GM23338 (cell line): ENCODE measurements around the gene ABCA7. TPM values are rescaled to one million over a fixed set of nuclear protein-coding genes. Genes with fewer than 3 reads are reported as not detected.

Source experiments
- ATAC-seq: fragments of 200-7000 bp; cut with Tn5 transposase; 3 replicates; pipeline ENCODE4 v1.9.1; 2020
- DNase-seq: peaks from one replicate; pipeline ENCODE4 v3.0.0-alpha.2; 2015; ENCODE audit warnings: low spot score
- H2AFZ ChIP-seq: fragments of 200-600 bp; sonication (generic); 2 replicates; pipeline ENCODE4 v1.8.0; 2016; ENCODE audit warnings: antibody characterized with exemption, mild to moderate bottlenecking, moderate library complexity
- H3F3A ChIP-seq: fragments of 200-600 bp; sonication (generic); replicated peaks from 2 replicates; pipeline ENCODE4 v1.8.0; 2017; ENCODE audit warnings: antibody characterized with exemption, mixed run types, low read depth
- H3K27ac ChIP-seq: fragments of 200-600 bp; sonication (generic); 2 replicates; pipeline ENCODE4 v1.6.1; 2016; ENCODE audit warnings: low read depth
- H3K27me3 ChIP-seq: fragments of 200-600 bp; sonication (generic); 2 replicates; pipeline ENCODE4 v1.8.0; 2016; ENCODE audit warnings: mild to moderate bottlenecking, mixed run types, moderate library complexity; ENCODE audit not compliant: insufficient read depth
- H3K36me3 ChIP-seq: fragments of 200-600 bp; sonication (generic); 2 replicates; pipeline ENCODE4 v1.8.0; 2016; ENCODE audit warnings: mild to moderate bottlenecking; ENCODE audit not compliant: insufficient read depth
- H3K4me1 ChIP-seq: fragments of 200-600 bp; sonication (generic); 2 replicates; pipeline ENCODE4 v1.8.0; 2016; ENCODE audit warnings: mild to moderate bottlenecking, moderate library complexity; ENCODE audit not compliant: insufficient read depth
- H3K4me2 ChIP-seq: fragments of 200-600 bp; sonication (generic); 2 replicates; pipeline ENCODE4 v1.7.1; 2017; ENCODE audit warnings: mixed run types
- H3K4me3 ChIP-seq: fragments of 200-600 bp; sonication (generic); 2 replicates; pipeline ENCODE4 v1.6.1; 2016; ENCODE audit warnings: mixed run types
- H3K79me2 ChIP-seq: fragments of 200-600 bp; sonication (generic); replicated peaks from 2 replicates; pipeline ENCODE4 v1.8.0; 2017; ENCODE audit warnings: mild to moderate bottlenecking; ENCODE audit not compliant: insufficient read depth
- H3K9me2 ChIP-seq: fragments of 200-600 bp; sonication (generic); 2 replicates; pipeline ENCODE4 v1.8.0; 2017; ENCODE audit not compliant: insufficient read depth
- H4K20me1 ChIP-seq: fragments of 200-600 bp; sonication (generic); replicated peaks from 2 replicates; pipeline ENCODE4 v1.8.0; 2017; ENCODE audit warnings: mild to moderate bottlenecking; ENCODE audit not compliant: insufficient read depth
- H3K27ac Mint-ChIP-seq: 2 replicates; pipeline ENCODE4 v1.8.0; 2020; ENCODE audit warnings: inconsistent platforms, mild to moderate bottlenecking, moderate library complexity, mixed read lengths
- H3K27me3 Mint-ChIP-seq: 3 replicates; pipeline ENCODE4 v1.8.0; 2022; ENCODE audit warnings: low read depth, mild to moderate bottlenecking, moderate library complexity, mixed read lengths, inconsistent platforms; ENCODE audit not compliant: insufficient read depth, poor library complexity
- H3K36me3 Mint-ChIP-seq: 3 replicates; pipeline ENCODE4 v1.8.0; 2021; ENCODE audit warnings: low read depth, mild to moderate bottlenecking, inconsistent platforms, moderate library complexity, mixed read lengths
- H3K4me1 Mint-ChIP-seq: 3 replicates; pipeline ENCODE4 v1.8.0; 2020; ENCODE audit warnings: mild to moderate bottlenecking, inconsistent platforms, mixed read lengths
- H3K4me3 Mint-ChIP-seq: 3 replicates; pipeline ENCODE4 v1.8.0; 2021; ENCODE audit warnings: moderate library complexity, mild to moderate bottlenecking, inconsistent platforms, mixed read lengths
- H3K9me3 Mint-ChIP-seq: 3 replicates; pipeline ENCODE4 v1.8.0; 2020; ENCODE audit warnings: moderate library complexity, mild to moderate bottlenecking, inconsistent platforms, mixed read lengths
- CREB1 ChIP-seq: fragments of 250-450 bp; sonication (Bioruptor Pico); IDR thresholded peaks from 2 replicates; pipeline ENCODE4 v1.5.0; 2020; ENCODE audit warnings: low read depth, mild to moderate bottlenecking, moderate library complexity
- CTCF ChIP-seq, 2 experiments: fragments of 200-600 bp in 1 of 2; sonication (generic) in 1 of 2; conservative IDR thresholded peaks; 2 replicates each; pipeline versions ENCODE4 v1.5.1 to v1.6.1; 2016 to 2017; ENCODE audit warnings: antibody characterized with exemption in 2 of 2, low read depth in 2 of 2, mild to moderate bottlenecking in 2 of 2, moderate library complexity in 1 of 2
- ETS1 ChIP-seq: IDR thresholded peaks from 2 replicates; pipeline ENCODE4 v1.6.1; 2016; ENCODE audit warnings: antibody characterized with exemption
- EZH2 ChIP-seq: fragments of 200-600 bp; sonication (generic); IDR thresholded peaks from one replicate; pipeline ENCODE4 v1.8.0; 2017; ENCODE audit warnings: antibody characterized with exemption, mild to moderate bottlenecking, low read depth; ENCODE audit not compliant: unreplicated experiment
- EZH2phosphoT487 ChIP-seq: fragments of 200-600 bp; sonication (generic); IDR thresholded peaks from one replicate; pipeline ENCODE4 v1.8.1; 2018; ENCODE audit warnings: antibody characterized with exemption; ENCODE audit not compliant: unreplicated experiment
- JUNB ChIP-seq: IDR thresholded peaks from one replicate; pipeline ENCODE4 v1.6.1; 2016; ENCODE audit warnings: antibody characterized with exemption; ENCODE audit not compliant: unreplicated experiment
- NANOG ChIP-seq: IDR thresholded peaks from 2 replicates; pipeline ENCODE4 v1.6.1; 2016; ENCODE audit warnings: antibody characterized with exemption, borderline replicate concordance
- POLR2AphosphoS5 ChIP-seq: IDR thresholded peaks from 2 replicates; pipeline ENCODE4 v1.6.1; 2016; ENCODE audit warnings: antibody characterized with exemption, low read depth
- REST ChIP-seq: IDR thresholded peaks from one replicate; pipeline ENCODE4 v1.6.1; 2018; ENCODE audit warnings: antibody characterized with exemption; ENCODE audit not compliant: unreplicated experiment
- STAT1 ChIP-seq: IDR thresholded peaks from one replicate; pipeline ENCODE4 v1.6.1; 2016; ENCODE audit warnings: antibody characterized with exemption; ENCODE audit not compliant: unreplicated experiment
- ZNF114 ChIP-seq: fragments of 250-450 bp; sonication (Bioruptor Pico); IDR thresholded peaks from 2 replicates; pipeline ENCODE4 v1.5.0; 2020; ENCODE audit warnings: mild to moderate bottlenecking, moderate library complexity
- ZNF331 ChIP-seq: fragments of 250-450 bp; sonication (Bioruptor Pico); IDR thresholded peaks from 2 replicates; pipeline ENCODE4 v1.5.0; 2020; ENCODE audit warnings: low read depth, mild to moderate bottlenecking, moderate library complexity
- ZNF462 ChIP-seq: fragments of 250-450 bp; sonication (Bioruptor Pico); IDR thresholded peaks from 2 replicates; pipeline ENCODE4 v1.5.0; 2020; ENCODE audit warnings: mild to moderate bottlenecking, moderate library complexity
- polyA plus RNA-seq: library from polyadenylated mRNA; unstranded; fragments of >200 nt; fragmentation: Nextera tagmentation; extraction: Ambion mirVana; gene quantifications from 2 replicates; pipeline ENCODE4 v1.2.1, GENCODE V29; 2016
- total RNA-seq: library from RNA; depleted of rRNA; stranded (reverse); fragments of >200 nt; shearing (Covaris generic); gene quantifications from 2 replicates; pipeline ENCODE4 v1.2.3, GENCODE V29; 2014

ABCA7 gene
- total and polyA plus RNA-seq, 2 experiments from 2014 or later: 22.2 to 27.4 TPM

GRCh38 chr19:1102407-1103131 lies 62.7 kb downstream of the ABCA7 start:
- Histone ChIP-seq H3K4me1 (peaks cover 11% of the 10 kb centered on the region), H3K79me2 (no peaks in the 10 kb centered on the region), H3K36me3 (0 out of 2 replicates have a peak, but pooled peaks cover 3% of the 10 kb centered on the region), H3K9me2 (no peaks in the 10 kb centered on the region), H3K4me2 (0 out of 2 replicates have a peak overlapping the region, but pooled peaks have one; percentile 27), H3K4me3 (no peak overlapping the region), H2AFZ (no peak overlapping the region), H3K27me3 (no peaks in the 10 kb centered on the region), H4K20me1 (no peaks in the 10 kb centered on the region; the same call in 1 of the 2 replicates), H3F3A (peaks cover 25% of the 10 kb centered on the region), H3K27ac (peak overlapping the region; percentile 89)
- Mint-ChIP-seq H3K27me3 (peaks cover 21% of the 10 kb centered on the region), H3K36me3 (peaks cover 12% of the 10 kb centered on the region), H3K9me3 (no peaks in the 10 kb centered on the region), H3K4me3 (no peak overlapping the region; the same call in 2 of the 3 replicates), H3K4me1 (peaks cover 23% of the 10 kb centered on the region; the same call in 2 of the 3 replicates), H3K27ac (no peak overlapping the region)
- TF ChIP-seq NANOG: no peak
- TF ChIP-seq POLR2AphosphoS5: no peak
- no peak for TF ChIP-seq ZNF331 (CRISPR knock-in tag)
- TF ChIP-seq JUNB: no peak
- no peak for TF ChIP-seq REST
- no peak for TF ChIP-seq ZNF462
- no peak for TF ChIP-seq CTCF (conservative IDR thresholded peaks at IDR 0.05; ENCODE audit: low read depth in 2 of 2)
- TF ChIP-seq CREB1 (CRISPR knock-in tag): no peak
- no peak for TF ChIP-seq ETS1
- TF ChIP-seq STAT1: no peak
- no peak for TF ChIP-seq ZNF114 (CRISPR knock-in tag)
- no peak for TF ChIP-seq EZH2
- no peak for TF ChIP-seq EZH2phosphoT487
- no peak for DNase-seq
- ATAC-seq: no peak
